Smooth muscle cell of the brain vasculature (primary cell): ENCODE results near the gene CHRNA3.
"Not testable (repeated sequence)": the region's sequence is repeated elsewhere in the genome, so short reads cannot be mapped to it uniquely, and the experiment has no call there.

Experiments
- DNase-seq: peaks from one replicate; pipeline ENCODE4 v3.0.0-alpha.2; 2012; ENCODE audit warnings: low read depth, low spot score

Gene CHRNA3

GRCh38 chr15:78560201-78560600, 60.6 kb downstream of the CHRNA3 start:
- not testable (repeated sequence) for DNase-seq

- no peak for DNase-seq
Measured at GRCh38 chr15:78552597-78552996, 68.2 kb downstream of the CHRNA3 start.

DNA sequence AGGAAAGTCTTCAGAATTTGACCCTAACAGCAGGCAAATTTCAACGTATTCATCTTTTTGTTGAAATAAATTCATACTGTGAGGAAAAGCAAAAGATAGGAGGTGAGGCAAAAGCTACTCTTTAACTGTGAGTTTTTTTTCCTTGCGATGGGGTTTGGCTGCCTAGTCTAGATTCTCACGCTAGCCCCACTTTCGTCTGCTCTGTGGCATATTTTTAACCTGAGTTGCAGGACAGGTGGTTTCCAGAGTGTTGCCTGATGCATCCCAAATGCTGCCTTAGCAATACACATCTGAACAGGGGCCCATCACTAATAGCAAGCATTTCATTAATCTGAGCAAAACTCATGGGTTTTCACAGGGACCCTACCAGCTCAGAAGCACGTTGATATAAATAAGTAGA, 68.9 kb downstream of the CHRNA3 start:
- no peak for DNase-seq

DNA sequence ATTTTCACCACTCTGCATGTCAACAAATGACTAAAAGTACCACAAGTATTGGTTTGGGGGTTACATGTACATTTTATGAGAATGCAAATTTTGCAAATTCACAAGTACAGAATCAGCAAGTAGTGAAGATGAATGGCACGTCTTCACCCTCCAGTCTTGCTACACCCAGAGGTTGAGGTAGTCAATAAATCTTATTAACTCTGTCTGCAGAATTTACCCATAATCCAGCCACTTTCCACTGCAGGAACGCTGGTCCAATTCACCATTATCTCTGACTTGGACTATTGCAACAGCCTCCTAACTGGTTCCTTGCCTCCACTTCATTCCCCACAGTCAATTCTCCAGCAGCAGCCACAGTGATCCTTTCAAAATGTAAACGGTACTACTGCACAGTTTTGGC, 70.0 kb downstream of the CHRNA3 start:
- no peak for DNase-seq

- no peak for DNase-seq
Measured at GRCh38 chr15:78550194-78550593, 70.6 kb downstream of the CHRNA3 start.
